Cardiac muscle cell (in vitro differentiated cells and primary cell): ENCODE data around the gene LIPE. TPM values are rescaled to one million over a fixed set of nuclear protein-coding genes. Genes with fewer than 3 reads are reported as not detected.

Source experiments
- DNase-seq, 2 donors: peaks; one replicate each; pipeline versions ENCODE4 v3.0.0 to v3.0.0-alpha.2; 2010 to 2017; ENCODE audit warnings: low read depth in 1 of 2, low spot score in 1 of 2
- H3K27ac ChIP-seq: fragments of 200-600 bp; sonication (generic); 2 replicates; pipeline ENCODE4 v1.5.1; 2016
- H3K27me3 ChIP-seq: fragments of 200-600 bp; sonication (generic); 2 replicates; pipeline ENCODE4 v1.6.0; 2016; ENCODE audit warnings: control low read depth
- H3K36me3 ChIP-seq: fragments of 200-600 bp; sonication (generic); 2 replicates; pipeline ENCODE4 v1.5.1; 2016; ENCODE audit warnings: control low read depth
- H3K4me1 ChIP-seq: fragments of 200-600 bp; sonication (generic); 2 replicates; pipeline ENCODE4 v1.8.1; 2017; ENCODE audit warnings: low read depth, mild to moderate bottlenecking, mixed run types
- H3K4me3 ChIP-seq: fragments of 200-600 bp; sonication (generic); 2 replicates; pipeline ENCODE4 v1.5.1; 2016; ENCODE audit warnings: mild to moderate bottlenecking
- H3K9me3 ChIP-seq: fragments of 200-600 bp; sonication (generic); 2 replicates; pipeline ENCODE4 v1.5.1; 2017; ENCODE audit warnings: low read depth, mild to moderate bottlenecking, control low read depth
- polyA plus RNA-seq: library from polyadenylated mRNA; unstranded; fragments of >200 nt; fragmentation: Nextera tagmentation; extraction: Ambion mirVana; gene quantifications from 2 replicates; pipeline ENCODE4 v1.2.1, GENCODE V29; 2016
- total RNA-seq: library from RNA; depleted of rRNA; stranded (reverse); fragments of >200 nt; gene quantifications from 2 replicates; pipeline ENCODE4 v1.2.3, GENCODE V29; 2016
- TF ChIP-seq, protein P1 (sequence below): IDR thresholded peaks from 2 replicates; pipeline ENCODE4 v1.5.1; 2012; ENCODE audit warnings: low read depth, mild to moderate bottlenecking, low read length

LIPE gene
- total and polyA plus RNA-seq, 2 experiments from 2014 or later = 20.2 to 24.4 TPM

- TF ChIP-seq, protein P1, sequence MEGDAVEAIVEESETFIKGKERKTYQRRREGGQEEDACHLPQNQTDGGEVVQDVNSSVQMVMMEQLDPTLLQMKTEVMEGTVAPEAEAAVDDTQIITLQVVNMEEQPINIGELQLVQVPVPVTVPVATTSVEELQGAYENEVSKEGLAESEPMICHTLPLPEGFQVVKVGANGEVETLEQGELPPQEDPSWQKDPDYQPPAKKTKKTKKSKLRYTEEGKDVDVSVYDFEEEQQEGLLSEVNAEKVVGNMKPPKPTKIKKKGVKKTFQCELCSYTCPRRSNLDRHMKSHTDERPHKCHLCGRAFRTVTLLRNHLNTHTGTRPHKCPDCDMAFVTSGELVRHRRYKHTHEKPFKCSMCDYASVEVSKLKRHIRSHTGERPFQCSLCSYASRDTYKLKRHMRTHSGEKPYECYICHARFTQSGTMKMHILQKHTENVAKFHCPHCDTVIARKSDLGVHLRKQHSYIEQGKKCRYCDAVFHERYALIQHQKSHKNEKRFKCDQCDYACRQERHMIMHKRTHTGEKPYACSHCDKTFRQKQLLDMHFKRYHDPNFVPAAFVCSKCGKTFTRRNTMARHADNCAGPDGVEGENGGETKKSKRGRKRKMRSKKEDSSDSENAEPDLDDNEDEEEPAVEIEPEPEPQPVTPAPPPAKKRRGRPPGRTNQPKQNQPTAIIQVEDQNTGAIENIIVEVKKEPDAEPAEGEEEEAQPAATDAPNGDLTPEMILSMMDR = no peak
- H3K9me3 ChIP-seq = no peaks in the 10 kb centered on the region
- H3K4me3 ChIP-seq = no peak overlapping the region
- H3K36me3 ChIP-seq = peaks cover 8% of the 10 kb centered on the region
- H3K27me3 ChIP-seq = no peaks in the 10 kb centered on the region
- H3K4me1 ChIP-seq = peaks cover 21% of the 10 kb centered on the region
- H3K27ac ChIP-seq = no peak overlapping the region
- DNase-seq = no peak
Observed at GRCh38 chr19:42362891-42363440, 64.2 kb downstream of the LIPE start.

DNA sequence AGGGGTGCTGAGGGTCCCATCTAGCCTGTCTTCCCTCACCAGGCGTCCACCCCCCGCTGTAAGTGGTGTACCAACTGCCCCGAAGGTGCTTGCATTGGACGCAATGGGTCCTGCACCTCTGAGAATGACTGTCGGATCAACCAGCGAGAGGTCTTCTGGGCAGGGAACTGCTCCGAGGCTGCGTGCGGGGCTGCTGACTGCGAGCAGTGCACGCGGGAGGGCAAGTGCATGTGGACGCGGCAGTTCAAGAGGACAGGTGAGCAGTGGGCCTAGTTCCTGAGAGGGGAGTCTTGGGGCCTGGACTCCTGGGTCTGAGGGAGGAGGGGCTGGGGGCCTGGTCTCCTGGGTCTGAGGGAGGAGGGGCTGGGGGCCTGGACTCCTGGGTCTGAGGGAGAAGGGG lies 64.8 kb downstream of the LIPE start:
- no peak for DNase-seq
- TF ChIP-seq, protein P1 = no peak
- Histone ChIP-seq H3K4me3 (no peak overlapping the region), H3K27me3 (no peaks in the 10 kb centered on the region), H3K36me3 (peaks cover 8% of the 10 kb centered on the region), H3K27ac (no peak overlapping the region), H3K4me1 (peaks cover 16% of the 10 kb centered on the region), H3K9me3 (no peaks in the 10 kb centered on the region)

- Histone ChIP-seq H3K27me3 (no peaks in the 10 kb centered on the region), H3K4me3 (no peak overlapping the region), H3K9me3 (no peaks in the 10 kb centered on the region), H3K27ac (no peak overlapping the region), H3K36me3 (peaks cover 16% of the 10 kb centered on the region), H3K4me1 (peaks cover 8% of the 10 kb centered on the region)
- DNase-seq = no peak
- TF ChIP-seq, protein P1 = no peak
Observed at GRCh38 chr19:42361545-42361910, 65.7 kb downstream of the LIPE start.

DNA sequence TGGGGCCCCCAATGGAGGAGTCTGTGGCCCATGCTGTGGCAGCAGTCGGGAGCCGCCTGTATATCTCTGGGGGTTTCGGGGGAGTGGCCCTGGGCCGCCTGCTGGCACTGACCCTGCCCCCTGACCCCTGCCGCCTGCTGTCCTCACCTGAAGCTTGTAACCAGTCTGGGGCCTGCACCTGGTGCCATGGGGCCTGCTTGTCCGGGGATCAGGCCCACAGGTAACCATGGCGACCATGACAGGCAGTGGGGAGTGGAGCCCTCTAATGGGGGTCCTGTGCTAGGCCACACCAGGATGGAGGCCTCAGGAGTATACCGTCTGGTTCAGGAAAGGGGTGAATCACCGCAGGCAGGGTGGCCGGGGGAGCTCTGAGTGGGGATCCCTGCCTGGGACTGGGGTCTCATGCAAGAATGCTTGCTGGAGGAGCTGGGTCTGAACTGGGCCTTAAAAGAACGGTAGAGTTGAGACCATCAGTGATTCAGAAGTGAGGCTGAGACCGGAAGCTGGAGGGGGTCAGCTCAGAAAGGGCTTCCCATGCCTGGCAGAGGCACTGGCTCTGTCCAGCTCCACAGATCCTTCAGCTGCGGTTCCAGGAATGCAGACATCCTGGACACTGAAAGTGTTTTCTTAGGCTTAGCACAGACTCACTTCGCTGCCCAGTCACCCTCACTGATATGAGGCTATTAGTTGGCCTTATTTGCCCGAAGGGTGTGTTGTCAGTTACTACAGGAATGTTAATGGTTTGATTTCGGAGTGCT lies 66.2 kb downstream of the LIPE start:
- no peak for DNase-seq
- Histone ChIP-seq H3K4me3 (no peak overlapping the region), H3K9me3 (no peaks in the 10 kb centered on the region), H3K4me1 (peaks cover 2% of the 10 kb centered on the region), H3K27me3 (no peaks in the 10 kb centered on the region), H3K36me3 (peaks cover 21% of the 10 kb centered on the region), H3K27ac (no peak overlapping the region)
- TF ChIP-seq, protein P1 = no peak

DNA sequence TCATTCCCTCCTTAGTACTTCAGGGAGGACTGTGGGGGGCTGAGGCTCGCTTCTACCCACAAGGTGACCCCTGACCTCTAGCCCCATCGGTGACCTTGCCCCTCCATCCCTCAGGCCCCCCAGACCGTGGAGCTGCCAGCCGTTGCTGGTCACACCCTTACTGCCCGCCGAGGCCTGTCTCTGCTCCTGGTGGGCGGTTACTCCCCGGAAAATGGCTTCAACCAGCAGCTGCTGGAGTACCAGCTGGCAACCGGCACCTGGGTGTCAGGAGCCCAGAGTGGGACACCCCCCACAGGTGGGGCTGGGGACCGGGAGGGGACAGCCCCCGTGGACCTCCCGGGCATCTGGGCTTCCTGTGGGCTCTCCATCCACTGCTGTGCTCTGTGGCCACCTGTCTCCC lies 69.9 kb downstream of the LIPE start:
- no peak for DNase-seq
- no peaks in the 10 kb centered on the region for H3K9me3 ChIP-seq
- peaks cover 26% of the 10 kb centered on the region for H3K36me3 ChIP-seq
- H3K27me3 ChIP-seq = no peaks in the 10 kb centered on the region
- no peaks in the 10 kb centered on the region for H3K4me1 ChIP-seq
- no peak overlapping the region for H3K27ac ChIP-seq
- TF ChIP-seq, protein P1 = no peak
- H3K4me3 ChIP-seq = no peak overlapping the region
